Neural cell (in vitro differentiated cells): ENCODE results near the gene FCHO1. TPM values are rescaled to one million over a fixed set of nuclear protein-coding genes. Genes with fewer than 3 reads are reported as not detected.

Experiments
- H2AFZ ChIP-seq: fragments of 200-600, 300-800 bp; sonication (generic), shearing (Covaris generic); 2 replicates; pipeline ENCODE4 v1.6.0; 2014; ENCODE audit warnings: low read depth, mild to moderate bottlenecking, antibody characterized with exemption, low read length, moderate library complexity
- H3F3A ChIP-seq: fragments of 200-600 bp; shearing (Covaris generic); 2 replicates; pipeline ENCODE4 v1.6.1; 2016; ENCODE audit warnings: mild to moderate bottlenecking, moderate library complexity, mixed read lengths, antibody characterized with exemption, low read length; ENCODE audit not compliant: insufficient read depth, poor library complexity, severe bottlenecking
- H3K27ac ChIP-seq: fragments of 200-600, 300-800 bp; sonication (generic), shearing (Covaris generic); 2 replicates; pipeline ENCODE4 v1.5.1; 2014; ENCODE audit warnings: mild to moderate bottlenecking, low read length, moderate library complexity
- H3K27me3 ChIP-seq: fragments of 300-800, 200-600 bp; sonication (generic), shearing (Covaris generic); 2 replicates; pipeline ENCODE4 v1.6.0; 2014; ENCODE audit warnings: mild to moderate bottlenecking, low read depth, low read length, moderate library complexity; ENCODE audit not compliant: insufficient read depth
- H3K36me3 ChIP-seq: fragments of 300-800, 200-600 bp; sonication (generic), shearing (Covaris generic); 2 replicates; pipeline ENCODE4 v1.5.1; 2014; ENCODE audit warnings: mild to moderate bottlenecking, antibody characterized with exemption, low read length, moderate library complexity; ENCODE audit not compliant: insufficient read depth
- H3K4me2 ChIP-seq: fragments of 300-800, 200-600 bp; sonication (generic), shearing (Covaris generic); 2 replicates; pipeline ENCODE4 v1.6.0; 2014; ENCODE audit warnings: mild to moderate bottlenecking, low read length
- H3K4me3 ChIP-seq: fragments of 300-800, 200-600 bp; sonication (generic), shearing (Covaris generic); 2 replicates; pipeline ENCODE4 v1.5.1; 2014; ENCODE audit warnings: mild to moderate bottlenecking, low read length, moderate library complexity
- H3K79me2 ChIP-seq: fragments of 200-600 bp; shearing (Covaris generic); replicated peaks from 2 replicates; pipeline ENCODE4 v1.6.0; 2014; ENCODE audit warnings: mild to moderate bottlenecking, low read length, moderate library complexity; ENCODE audit not compliant: insufficient read depth
- H3K9ac ChIP-seq: fragments of 300-800, 200-600 bp; sonication (generic), shearing (Covaris generic); 2 replicates; pipeline ENCODE4 v1.6.1; 2016; ENCODE audit warnings: mild to moderate bottlenecking, low read length, mixed read lengths
- H3K9me2 ChIP-seq: fragments of 200-600 bp; shearing (Covaris generic); 2 replicates; pipeline ENCODE4 v1.6.1; 2016; ENCODE audit warnings: mild to moderate bottlenecking, low read length, mixed read lengths; ENCODE audit not compliant: insufficient read depth
- H3K9me3 ChIP-seq: fragments of 200-600, 300-800 bp; sonication (generic), shearing (Covaris generic); 2 replicates; pipeline ENCODE4 v1.6.1; 2016; ENCODE audit warnings: mild to moderate bottlenecking, mixed run types, low read length, moderate library complexity, mixed read lengths
- H4K20me1 ChIP-seq: fragments of 200-600 bp; shearing (Covaris generic); 2 replicates; pipeline ENCODE4 v1.6.1; 2016; ENCODE audit warnings: mild to moderate bottlenecking, mixed run types; ENCODE audit not compliant: insufficient read depth
- EZH2 ChIP-seq: fragments of 200-600, 300-800 bp; shearing (Covaris generic), sonication (generic); IDR thresholded peaks from 2 replicates; pipeline ENCODE4 v1.6.1; 2014; ENCODE audit warnings: antibody characterized with exemption, low read length, borderline replicate concordance, mild to moderate bottlenecking; ENCODE audit not compliant: insufficient read depth, poor library complexity, severe bottlenecking
- POLR2AphosphoS5 ChIP-seq: IDR thresholded peaks from 2 replicates; pipeline ENCODE4 v1.6.1; 2012
- RAD21 ChIP-seq: fragments of 450-650 bp; conservative IDR thresholded peaks from 2 replicates; pipeline ENCODE4 v1.6.1; 2014; ENCODE audit warnings: antibody characterized with exemption, mild to moderate bottlenecking, moderate library complexity
- SMC3 ChIP-seq: fragments of 450-650 bp; conservative IDR thresholded peaks from 2 replicates; pipeline ENCODE4 v1.6.1; 2014; ENCODE audit warnings: antibody characterized with exemption, mild to moderate bottlenecking, moderate library complexity; ENCODE audit not compliant: poor library complexity
- TAF1 ChIP-seq: IDR thresholded peaks from 2 replicates; pipeline ENCODE4 v1.6.1; 2012; ENCODE audit warnings: low read depth
- polyA plus RNA-seq: library from polyadenylated mRNA; depleted of rRNA; stranded (reverse); fragments of >200 nt; gene quantifications from 2 replicates; pipeline ENCODE4 v1.2.3, GENCODE V29; 2014
- TF ChIP-seq, protein P1 (sequence below): IDR thresholded peaks from 2 replicates; pipeline ENCODE4 v1.6.1; 2012; ENCODE audit warnings: borderline replicate concordance

Gene FCHO1
- polyA plus RNA-seq, 1 donor from 2014 or later, result 39.7 TPM

- Histone ChIP-seq H3K27me3 (peaks cover 14% of the 10 kb centered on the region), H3K79me2 (no peaks in the 10 kb centered on the region), H4K20me1 (no peaks in the 10 kb centered on the region), H3K4me2 (no peak overlapping the region), H3K9ac (no peak overlapping the region), H3F3A (no peaks in the 10 kb centered on the region), H3K9me2 (no peaks in the 10 kb centered on the region), H3K4me3 (no peak overlapping the region), H2AFZ (no peak overlapping the region), H3K27ac (no peak overlapping the region), H3K36me3 (no peaks in the 10 kb centered on the region), H3K9me3 (no peaks in the 10 kb centered on the region)
- no peak for TF ChIP-seq EZH2
- no peak for TF ChIP-seq TAF1
- TF ChIP-seq, protein P1, sequence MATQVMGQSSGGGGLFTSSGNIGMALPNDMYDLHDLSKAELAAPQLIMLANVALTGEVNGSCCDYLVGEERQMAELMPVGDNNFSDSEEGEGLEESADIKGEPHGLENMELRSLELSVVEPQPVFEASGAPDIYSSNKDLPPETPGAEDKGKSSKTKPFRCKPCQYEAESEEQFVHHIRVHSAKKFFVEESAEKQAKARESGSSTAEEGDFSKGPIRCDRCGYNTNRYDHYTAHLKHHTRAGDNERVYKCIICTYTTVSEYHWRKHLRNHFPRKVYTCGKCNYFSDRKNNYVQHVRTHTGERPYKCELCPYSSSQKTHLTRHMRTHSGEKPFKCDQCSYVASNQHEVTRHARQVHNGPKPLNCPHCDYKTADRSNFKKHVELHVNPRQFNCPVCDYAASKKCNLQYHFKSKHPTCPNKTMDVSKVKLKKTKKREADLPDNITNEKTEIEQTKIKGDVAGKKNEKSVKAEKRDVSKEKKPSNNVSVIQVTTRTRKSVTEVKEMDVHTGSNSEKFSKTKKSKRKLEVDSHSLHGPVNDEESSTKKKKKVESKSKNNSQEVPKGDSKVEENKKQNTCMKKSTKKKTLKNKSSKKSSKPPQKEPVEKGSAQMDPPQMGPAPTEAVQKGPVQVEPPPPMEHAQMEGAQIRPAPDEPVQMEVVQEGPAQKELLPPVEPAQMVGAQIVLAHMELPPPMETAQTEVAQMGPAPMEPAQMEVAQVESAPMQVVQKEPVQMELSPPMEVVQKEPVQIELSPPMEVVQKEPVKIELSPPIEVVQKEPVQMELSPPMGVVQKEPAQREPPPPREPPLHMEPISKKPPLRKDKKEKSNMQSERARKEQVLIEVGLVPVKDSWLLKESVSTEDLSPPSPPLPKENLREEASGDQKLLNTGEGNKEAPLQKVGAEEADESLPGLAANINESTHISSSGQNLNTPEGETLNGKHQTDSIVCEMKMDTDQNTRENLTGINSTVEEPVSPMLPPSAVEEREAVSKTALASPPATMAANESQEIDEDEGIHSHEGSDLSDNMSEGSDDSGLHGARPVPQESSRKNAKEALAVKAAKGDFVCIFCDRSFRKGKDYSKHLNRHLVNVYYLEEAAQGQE, result no peak
- no peak for TF ChIP-seq SMC3
- no peak for TF ChIP-seq POLR2AphosphoS5
- TF ChIP-seq RAD21, result no peak
Measured at GRCh38 chr19:17837972-17838371, 86.7 kb downstream of the FCHO1 start.

Other genes with a start within 250 kb of the FCHO1 start
- gene PGLS, start 239.8 kb upstream of the FCHO1 start, polyA plus RNA-seq, result 78.2 and 92.7 TPM in 2 replicates
- gene COLGALT1, start 195.8 kb upstream of the FCHO1 start, polyA plus RNA-seq, result 18.8 and 26.4 TPM in 2 replicates
- gene UNC13A, start 63.1 kb upstream of the FCHO1 start, polyA plus RNA-seq, result 7.8 and 7.9 TPM in 2 replicates
- gene MAP1S, start 32.0 kb upstream of the FCHO1 start, polyA plus RNA-seq, result 5.8 and 14.0 TPM in 2 replicates
- gene B3GNT3, start 43.7 kb downstream of the FCHO1 start, polyA plus RNA-seq, result not detected in 2 replicates
- gene INSL3, start 70.0 kb downstream of the FCHO1 start, polyA plus RNA-seq, result not detected in 2 replicates
- 0.04 and 0.11 TPM in 2 replicates for gene JAK3, start 96.5 kb downstream of the FCHO1 start, polyA plus RNA-seq
- gene RPL18A, start 108.4 kb downstream of the FCHO1 start, polyA plus RNA-seq, result 668 and 681 TPM in 2 replicates
- gene SLC5A5, start 120.5 kb downstream of the FCHO1 start, polyA plus RNA-seq, result not detected in 2 replicates
- gene CCDC124, start 181.5 kb downstream of the FCHO1 start, polyA plus RNA-seq, result 30.4 and 31.0 TPM in 2 replicates
- gene KCNN1, start 215.6 kb downstream of the FCHO1 start, polyA plus RNA-seq, result 9.9 and 13.8 TPM in 2 replicates